PFSK-1 (cell line): Measurements from ENCODE around the gene FBXW10B. TPM values are rescaled to one million over a fixed set of nuclear protein-coding genes. Genes with fewer than 3 reads are reported as not detected.
"Not testable (repeated sequence)": the region's sequence is repeated elsewhere in the genome, so short reads cannot be mapped to it uniquely, and the experiment has no call there.

Experiments
- FOXP2 ChIP-seq: optimal IDR thresholded peaks from 2 replicates; pipeline ENCODE3; 2011; ENCODE audit warnings: borderline replicate concordance, control low read depth, inconsistent platforms; ENCODE audit not compliant: insufficient read depth; ENCODE audit errors: extremely low read length, extremely low read depth
- POLR2AphosphoS5 ChIP-seq: IDR thresholded peaks from 2 replicates; pipeline ENCODE4 v1.6.1; 2012; ENCODE audit warnings: low read depth, mild to moderate bottlenecking, control low read depth, low read length, moderate library complexity
- SIN3A ChIP-seq: IDR thresholded peaks from 2 replicates; pipeline ENCODE4 v1.6.1; 2012; ENCODE audit warnings: mild to moderate bottlenecking, low read length, moderate library complexity, borderline replicate concordance; ENCODE audit not compliant: insufficient read depth
- TAF1 ChIP-seq: IDR thresholded peaks from 2 replicates; pipeline ENCODE4 v1.6.1; 2012; ENCODE audit warnings: low read length, control low read depth, borderline replicate concordance; ENCODE audit not compliant: insufficient read depth
- polyA plus RNA-seq: library from polyadenylated mRNA; unstranded; fragments of >200 nt; gene quantifications from one replicate; pipeline ENCODE4 v1.2.1, GENCODE V29; 2012; ENCODE audit warnings: low read depth, missing spikeins; ENCODE audit not compliant: insufficient read length
- TF ChIP-seq, protein P1 (sequence below), 2 experiments: IDR thresholded peaks; 2 replicates each; pipeline versions ENCODE4 v1.6.1 to v1.8.0; 2011 to 2012; ENCODE audit warnings: low read depth in 2 of 2, low read length in 2 of 2, control low read depth in 1 of 2, inconsistent platforms in 1 of 2, mild to moderate bottlenecking in 1 of 2, moderate library complexity in 1 of 2; ENCODE audit not compliant: insufficient read depth in 1 of 2

The FBXW10B gene, protein sequence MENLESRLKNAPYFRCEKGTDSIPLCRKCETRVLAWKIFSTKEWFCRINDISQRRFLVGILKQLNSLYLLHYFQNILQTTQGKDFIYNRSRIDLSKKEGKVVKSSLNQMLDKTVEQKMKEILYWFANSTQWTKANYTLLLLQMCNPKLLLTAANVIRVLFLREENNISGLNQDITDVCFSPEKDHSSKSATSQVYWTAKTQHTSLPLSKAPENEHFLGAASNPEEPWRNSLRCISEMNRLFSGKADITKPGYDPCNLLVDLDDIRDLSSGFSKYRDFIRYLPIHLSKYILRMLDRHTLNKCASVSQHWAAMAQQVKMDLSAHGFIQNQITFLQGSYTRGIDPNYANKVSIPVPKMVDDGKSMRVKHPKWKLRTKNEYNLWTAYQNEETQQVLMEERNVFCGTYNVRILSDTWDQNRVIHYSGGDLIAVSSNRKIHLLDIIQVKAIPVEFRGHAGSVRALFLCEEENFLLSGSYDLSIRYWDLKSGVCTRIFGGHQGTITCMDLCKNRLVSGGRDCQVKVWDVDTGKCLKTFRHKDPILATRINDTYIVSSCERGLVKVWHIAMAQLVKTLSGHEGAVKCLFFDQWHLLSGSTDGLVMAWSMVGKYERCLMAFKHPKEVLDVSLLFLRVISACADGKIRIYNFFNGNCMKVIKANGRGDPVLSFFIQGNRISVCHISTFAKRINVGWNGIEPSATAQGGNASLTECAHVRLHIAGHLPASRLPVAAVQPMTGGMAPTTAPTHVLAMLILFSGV
- polyA plus RNA-seq, result 0.38 TPM

DNA sequence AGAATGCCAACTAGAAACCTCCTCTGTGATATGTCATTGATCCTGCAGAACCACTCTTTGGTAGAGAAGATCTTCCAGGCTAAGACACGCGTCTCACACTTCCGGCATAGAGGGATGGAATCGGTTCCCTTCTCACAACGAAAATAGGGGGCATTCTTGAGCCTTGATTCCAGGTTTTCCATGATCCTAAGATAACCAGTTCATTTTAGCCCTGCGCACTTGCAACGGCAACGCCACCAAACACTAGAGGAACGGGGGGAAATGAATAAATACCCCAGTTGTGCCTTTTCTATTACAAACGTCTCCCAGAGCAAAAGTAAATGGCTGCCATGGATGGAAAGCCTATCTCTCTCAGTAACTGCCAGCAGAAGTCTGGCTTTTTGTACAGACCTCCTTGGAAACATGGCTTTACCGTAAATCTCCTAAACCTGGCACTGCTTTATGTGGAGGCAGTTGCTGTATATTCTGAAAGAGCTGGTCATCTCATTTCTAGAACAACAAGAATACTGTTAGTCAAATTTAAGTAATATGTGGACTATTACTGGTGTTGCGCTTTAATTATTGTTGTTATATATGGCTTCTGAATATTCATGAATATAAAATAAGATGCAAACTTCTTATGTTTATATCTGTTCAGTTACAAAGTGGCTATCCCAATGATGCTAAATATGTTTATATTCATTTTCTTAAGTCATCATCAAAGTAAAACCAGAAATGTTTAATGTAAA, at the start of gene FBXW10B:
Gene FBXW10B, minus strand, starts transcription at position 374 of the 728 bp plus-strand sequence. Its CDS starts 192 bp downstream, at position 182.
- TF ChIP-seq, protein P1, sequence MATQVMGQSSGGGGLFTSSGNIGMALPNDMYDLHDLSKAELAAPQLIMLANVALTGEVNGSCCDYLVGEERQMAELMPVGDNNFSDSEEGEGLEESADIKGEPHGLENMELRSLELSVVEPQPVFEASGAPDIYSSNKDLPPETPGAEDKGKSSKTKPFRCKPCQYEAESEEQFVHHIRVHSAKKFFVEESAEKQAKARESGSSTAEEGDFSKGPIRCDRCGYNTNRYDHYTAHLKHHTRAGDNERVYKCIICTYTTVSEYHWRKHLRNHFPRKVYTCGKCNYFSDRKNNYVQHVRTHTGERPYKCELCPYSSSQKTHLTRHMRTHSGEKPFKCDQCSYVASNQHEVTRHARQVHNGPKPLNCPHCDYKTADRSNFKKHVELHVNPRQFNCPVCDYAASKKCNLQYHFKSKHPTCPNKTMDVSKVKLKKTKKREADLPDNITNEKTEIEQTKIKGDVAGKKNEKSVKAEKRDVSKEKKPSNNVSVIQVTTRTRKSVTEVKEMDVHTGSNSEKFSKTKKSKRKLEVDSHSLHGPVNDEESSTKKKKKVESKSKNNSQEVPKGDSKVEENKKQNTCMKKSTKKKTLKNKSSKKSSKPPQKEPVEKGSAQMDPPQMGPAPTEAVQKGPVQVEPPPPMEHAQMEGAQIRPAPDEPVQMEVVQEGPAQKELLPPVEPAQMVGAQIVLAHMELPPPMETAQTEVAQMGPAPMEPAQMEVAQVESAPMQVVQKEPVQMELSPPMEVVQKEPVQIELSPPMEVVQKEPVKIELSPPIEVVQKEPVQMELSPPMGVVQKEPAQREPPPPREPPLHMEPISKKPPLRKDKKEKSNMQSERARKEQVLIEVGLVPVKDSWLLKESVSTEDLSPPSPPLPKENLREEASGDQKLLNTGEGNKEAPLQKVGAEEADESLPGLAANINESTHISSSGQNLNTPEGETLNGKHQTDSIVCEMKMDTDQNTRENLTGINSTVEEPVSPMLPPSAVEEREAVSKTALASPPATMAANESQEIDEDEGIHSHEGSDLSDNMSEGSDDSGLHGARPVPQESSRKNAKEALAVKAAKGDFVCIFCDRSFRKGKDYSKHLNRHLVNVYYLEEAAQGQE (IDR thresholded peaks at IDR 0.05; ENCODE audit: insufficient read depth in 1 of 2, low read depth in 2 of 2, low read length in 2 of 2), result not testable (repeated sequence)
- not testable (repeated sequence) for TF ChIP-seq FOXP2, SIN3A

DNA sequence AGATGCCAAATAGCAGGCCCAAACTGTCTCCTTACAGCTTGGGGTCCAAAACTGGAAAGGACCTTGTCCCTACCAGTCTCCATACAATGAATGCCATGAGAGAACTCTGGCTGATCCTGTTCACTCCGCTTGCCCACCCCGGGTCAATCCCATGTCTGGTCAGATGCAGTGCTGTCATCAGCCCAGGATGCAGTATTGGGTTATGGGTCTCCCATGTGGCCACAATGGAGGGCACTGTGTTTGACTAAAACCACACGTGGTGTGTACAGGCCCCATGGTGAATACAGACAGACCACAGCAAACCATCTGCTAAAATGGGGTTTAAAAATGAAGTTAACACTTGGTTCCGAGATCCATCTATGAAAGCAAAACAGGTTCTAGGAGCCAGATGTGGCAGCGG, 44.2 kb upstream of the FBXW10B start:
- TF ChIP-seq, protein P1 (IDR thresholded peaks at IDR 0.05; ENCODE audit: insufficient read depth in 1 of 2, low read depth in 2 of 2, low read length in 2 of 2), result no peak
- no peak for TF ChIP-seq TAF1
- no peak for TF ChIP-seq POLR2AphosphoS5

DNA sequence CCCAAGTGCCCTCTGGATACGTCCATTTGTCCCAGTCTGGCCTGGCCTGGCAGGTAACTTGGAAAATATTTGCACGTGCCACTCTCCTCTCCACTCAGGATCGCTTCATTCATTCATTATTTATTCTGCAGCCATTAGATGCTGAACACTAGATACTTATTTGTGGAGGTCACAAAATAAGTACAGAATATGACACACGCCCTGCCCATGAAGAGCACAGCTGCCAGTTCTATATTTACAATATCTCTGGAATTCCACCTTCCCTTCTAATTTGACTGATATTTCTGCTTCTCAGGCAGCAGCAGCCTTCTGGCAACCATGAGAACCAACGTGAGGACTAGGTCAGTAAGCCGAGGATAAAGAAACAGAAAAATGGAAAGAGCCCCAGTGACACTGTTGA, 43.7 kb upstream of the FBXW10B start:
- TF ChIP-seq, protein P1 (IDR thresholded peaks at IDR 0.05; ENCODE audit: insufficient read depth in 1 of 2, low read depth in 2 of 2, low read length in 2 of 2), result no peak
- TF ChIP-seq POLR2AphosphoS5 (no peak), FOXP2 (no peak)

DNA sequence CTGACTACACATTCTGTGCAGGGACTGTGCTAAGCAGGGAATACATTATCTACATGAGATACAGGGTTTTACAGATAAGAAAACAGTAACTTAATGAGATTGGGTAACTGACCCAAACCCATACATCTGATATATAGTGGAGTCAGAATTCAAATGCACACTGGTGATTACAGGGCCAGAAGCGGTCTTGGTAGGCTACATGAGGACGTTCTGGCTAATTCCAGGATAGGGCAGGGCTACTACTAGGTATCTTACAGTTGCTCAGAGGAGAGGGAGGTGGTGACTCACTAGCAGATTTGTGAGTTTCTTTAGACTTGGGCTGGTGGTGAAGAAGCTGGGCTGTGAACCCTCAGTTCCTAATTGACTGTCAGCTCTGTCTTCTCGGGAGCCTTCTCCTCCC, 43.2 kb upstream of the FBXW10B start:
- TF ChIP-seq, protein P1 (IDR thresholded peaks at IDR 0.05; ENCODE audit: insufficient read depth in 1 of 2, low read depth in 2 of 2, low read length in 2 of 2), result no peak
- TF ChIP-seq TAF1 (no peak), POLR2AphosphoS5 (no peak), SIN3A (no peak)
